ENCODE measurements around the gene CD6.

CD6 gene

GRCh38 chr11:60971520-60971919 is at the start of gene CD6:
TSS of gene CD6 (plus strand) at chr11:60971680. CDS start at chr11:60971866, 186 bp downstream.
- peak; percentile 56 for DNase-seq

DNA sequence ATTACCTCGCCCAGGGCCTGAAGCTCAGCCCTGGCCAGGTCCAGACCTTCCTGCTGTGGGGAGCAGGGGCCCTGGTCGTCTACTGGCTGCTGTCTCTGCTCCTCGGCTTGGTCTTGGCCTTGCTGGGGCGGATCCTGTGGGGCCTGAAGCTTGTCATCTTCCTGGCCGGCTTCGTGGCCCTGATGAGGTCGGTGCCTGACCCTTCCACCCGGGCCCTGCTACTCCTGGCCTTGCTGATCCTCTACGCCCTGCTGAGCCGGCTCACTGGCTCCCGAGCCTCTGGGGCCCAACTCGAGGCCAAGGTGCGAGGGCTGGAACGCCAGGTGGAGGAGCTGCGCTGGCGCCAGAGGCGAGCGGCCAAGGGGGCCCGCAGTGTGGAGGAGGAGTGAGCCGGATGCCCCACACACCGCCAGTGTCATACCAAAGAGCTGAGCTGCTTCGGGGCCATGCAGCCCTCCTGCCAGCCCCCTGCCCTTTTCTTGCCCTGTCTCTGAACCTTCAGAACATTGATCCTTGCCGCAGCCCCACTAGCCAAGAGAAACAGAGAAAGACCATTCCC is 49.6 kb upstream of the CD6 start:
- DNase-seq, result no peak

- DNase-seq, result no peak
Measured at GRCh38 chr11:60922906-60923305, 48.6 kb upstream of the CD6 start.

- DNase-seq, result no peak
Measured at GRCh38 chr11:60923326-60923725, 48.2 kb upstream of the CD6 start.

DNA sequence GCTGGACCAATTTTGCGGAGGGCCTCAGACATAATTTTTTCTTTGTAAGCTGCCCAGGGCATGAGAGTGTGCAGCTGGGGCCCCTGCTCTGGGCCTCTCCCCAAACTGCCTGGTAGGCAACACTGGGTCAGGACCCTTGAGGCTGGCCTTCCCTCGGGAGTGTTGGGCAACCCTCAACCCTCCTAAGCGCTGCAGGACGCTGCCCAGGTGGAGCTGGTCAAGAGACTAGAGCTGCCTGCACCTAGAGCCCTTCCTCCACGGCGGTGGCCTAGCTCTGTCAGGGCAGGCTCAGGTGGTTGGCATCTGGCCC is 47.7 kb upstream of the CD6 start:
- no peak for DNase-seq

- DNase-seq, result no peak
Measured at GRCh38 chr11:60924110-60924905, 47.2 kb upstream of the CD6 start, which contains the start of gene TMEM132A. TSS of gene TMEM132A (plus strand) at chr11:60924460. CDS start at chr11:60924634, 174 bp downstream.

DNA sequence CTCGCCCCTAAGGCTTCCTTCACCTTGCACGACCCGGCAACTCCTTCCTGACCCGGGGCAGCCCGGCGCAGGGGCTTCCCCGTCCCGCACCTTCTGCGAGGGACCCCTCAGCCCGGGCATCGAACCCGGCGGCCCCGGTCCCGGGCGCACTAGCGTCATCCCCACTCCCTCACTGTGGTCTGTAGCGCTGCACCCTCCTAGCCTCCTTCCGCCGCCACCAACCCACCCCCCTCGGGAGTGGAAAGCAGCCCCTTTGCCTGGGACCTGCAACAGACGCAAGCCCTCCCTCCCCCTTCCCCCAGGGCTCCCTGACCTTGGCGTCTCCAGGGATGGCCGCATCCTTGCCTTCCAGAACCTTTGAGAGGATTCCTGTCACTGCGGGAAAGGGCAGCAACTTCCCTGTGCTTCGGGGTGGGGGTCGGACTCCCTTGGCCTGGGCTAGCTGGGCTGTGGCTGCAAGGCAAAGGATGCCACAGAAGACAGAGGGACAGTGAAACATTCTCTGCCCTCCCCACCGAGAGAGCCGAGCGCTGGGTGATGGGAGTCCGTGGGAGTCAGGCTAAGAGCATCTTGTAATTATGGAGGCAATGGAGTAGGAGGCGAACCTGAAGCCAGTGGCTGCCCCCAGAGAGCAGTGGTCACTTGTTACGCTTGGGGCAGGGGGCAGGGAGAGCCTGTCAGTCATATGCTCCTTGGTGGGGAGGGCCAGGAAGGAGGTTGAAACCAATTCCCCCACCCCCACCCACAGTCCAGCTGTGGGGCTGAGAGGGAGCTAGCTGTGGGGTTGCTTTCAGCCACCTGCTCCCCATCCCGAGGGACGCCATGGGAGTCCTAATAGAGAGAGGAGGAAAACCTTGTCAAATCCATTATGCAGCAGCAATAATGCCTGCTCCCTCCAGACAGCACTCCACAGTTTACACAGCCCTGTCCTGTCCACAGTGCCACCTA is 46.3 kb upstream of the CD6 start:
- DNase-seq, result no peak

DNA sequence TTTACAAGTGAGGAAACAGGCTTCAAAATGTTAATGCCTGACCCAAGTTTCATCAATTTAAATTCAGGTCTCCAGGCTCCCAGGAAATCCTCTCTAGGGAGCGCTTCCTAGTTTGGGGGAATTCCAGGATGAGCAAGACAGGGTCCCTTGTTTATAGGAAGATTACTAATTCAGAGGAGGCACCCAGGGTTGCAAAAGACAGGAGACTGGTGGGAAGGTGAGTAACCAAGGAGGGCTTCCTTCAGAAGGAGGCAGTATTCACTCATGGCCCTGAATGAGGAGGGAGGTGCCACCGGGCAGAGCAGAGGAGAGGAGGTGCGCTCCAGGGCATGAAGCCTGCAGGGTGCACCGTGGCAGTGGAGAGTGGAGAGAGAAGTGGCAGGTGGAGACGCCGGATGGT is 45.6 kb upstream of the CD6 start:
- no peak for DNase-seq

GRCh38 chr11:60926500-60926899 is 45.0 kb upstream of the CD6 start:
- no peak for DNase-seq

DNA sequence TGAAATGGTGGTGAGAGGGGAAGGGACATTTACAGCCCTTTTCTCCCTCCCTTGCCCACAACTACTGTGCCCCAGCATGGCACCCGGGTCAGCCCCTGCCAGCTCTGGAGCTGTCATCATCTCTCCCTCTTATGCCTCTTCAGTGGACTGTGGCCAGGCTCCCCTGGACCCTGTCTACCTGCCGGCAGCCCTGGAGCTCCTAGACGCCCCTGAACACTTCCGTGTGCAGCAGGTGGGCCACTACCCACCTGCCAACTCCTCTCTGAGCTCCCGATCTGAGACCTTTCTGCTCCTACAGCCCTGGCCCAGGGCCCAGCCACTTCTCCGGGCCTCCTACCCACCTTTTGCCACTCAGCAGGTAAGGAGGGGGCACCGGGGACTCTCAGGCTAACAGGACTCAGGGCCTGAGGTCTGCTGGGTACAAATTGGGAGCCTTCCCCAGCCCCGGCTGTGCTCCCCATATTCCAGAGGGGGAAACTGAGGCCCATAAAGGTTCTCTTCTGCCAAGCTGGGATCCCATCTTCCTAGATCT is 44.4 kb upstream of the CD6 start:
- no peak for DNase-seq

- DNase-seq, result no peak
Measured at GRCh38 chr11:60927600-60927999, 43.9 kb upstream of the CD6 start.

DNA sequence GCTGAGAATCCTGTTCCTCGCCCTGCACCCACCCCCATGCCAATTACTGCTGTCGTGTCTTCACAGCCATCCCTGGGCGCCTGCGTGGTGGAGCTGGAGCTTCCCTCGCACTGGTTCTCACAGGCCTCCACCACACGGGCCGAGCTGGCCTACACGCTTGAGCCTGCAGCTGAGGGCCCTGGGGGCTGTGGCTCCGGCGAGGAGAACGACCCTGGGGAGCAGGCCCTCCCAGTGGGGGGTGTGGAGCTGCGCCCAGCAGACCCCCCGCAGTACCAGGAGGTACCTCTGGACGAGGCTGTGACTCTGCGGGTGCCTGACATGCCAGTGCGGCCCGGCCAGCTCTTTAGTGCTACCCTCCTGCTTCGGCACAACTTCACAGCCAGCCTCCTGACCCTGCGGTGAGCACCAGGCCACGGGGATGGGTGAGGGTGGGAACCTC is 42.9 kb upstream of the CD6 start:
- no peak for DNase-seq

DNA sequence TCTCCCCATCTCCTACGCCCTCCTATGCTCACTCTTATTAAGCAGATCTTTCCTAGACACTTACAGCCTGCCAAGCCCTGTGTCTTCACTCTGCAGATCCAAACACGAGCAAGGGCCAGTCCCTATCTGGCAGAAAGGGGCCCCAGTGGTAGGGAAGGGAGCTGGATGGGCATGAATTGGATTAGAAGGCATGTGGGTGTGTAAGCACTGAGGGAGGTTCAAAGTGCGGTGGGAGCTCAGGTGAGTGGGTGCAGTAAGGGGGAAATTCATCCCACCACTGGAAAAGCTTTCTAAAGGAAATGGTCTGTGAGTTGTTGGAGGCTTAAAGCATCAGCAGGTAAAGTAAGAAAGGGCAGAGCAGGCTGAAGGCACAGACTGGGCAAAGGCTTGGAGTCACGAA is 41.7 kb upstream of the CD6 start:
- no peak for DNase-seq

DNA sequence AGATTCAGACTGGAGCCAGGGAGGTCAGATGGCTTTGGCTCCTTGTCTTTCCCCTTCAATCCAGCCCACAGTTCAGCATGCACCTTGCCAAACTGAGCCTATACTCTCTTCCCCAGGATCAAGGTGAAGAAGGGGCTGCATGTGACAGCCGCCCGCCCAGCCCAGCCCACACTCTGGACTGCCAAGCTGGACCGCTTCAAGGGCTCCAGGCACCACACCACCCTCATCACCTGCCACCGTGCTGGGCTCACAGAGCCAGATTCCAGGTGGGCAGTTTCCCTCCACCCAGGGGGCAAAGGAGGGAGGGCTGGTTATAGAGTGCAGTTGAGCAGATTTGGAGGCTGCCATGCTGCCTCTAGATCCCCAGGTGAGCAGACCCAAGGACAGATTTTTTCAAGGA is 41.1 kb upstream of the CD6 start:
- DNase-seq, result no peak

- no peak for DNase-seq
Measured at GRCh38 chr11:60931917-60932316, 39.6 kb upstream of the CD6 start.

- no peak for DNase-seq
Measured at GRCh38 chr11:60932605-60933356, 38.7 kb upstream of the CD6 start.

- DNase-seq, result no peak
Measured at GRCh38 chr11:60933416-60934123, 37.9 kb upstream of the CD6 start.

DNA sequence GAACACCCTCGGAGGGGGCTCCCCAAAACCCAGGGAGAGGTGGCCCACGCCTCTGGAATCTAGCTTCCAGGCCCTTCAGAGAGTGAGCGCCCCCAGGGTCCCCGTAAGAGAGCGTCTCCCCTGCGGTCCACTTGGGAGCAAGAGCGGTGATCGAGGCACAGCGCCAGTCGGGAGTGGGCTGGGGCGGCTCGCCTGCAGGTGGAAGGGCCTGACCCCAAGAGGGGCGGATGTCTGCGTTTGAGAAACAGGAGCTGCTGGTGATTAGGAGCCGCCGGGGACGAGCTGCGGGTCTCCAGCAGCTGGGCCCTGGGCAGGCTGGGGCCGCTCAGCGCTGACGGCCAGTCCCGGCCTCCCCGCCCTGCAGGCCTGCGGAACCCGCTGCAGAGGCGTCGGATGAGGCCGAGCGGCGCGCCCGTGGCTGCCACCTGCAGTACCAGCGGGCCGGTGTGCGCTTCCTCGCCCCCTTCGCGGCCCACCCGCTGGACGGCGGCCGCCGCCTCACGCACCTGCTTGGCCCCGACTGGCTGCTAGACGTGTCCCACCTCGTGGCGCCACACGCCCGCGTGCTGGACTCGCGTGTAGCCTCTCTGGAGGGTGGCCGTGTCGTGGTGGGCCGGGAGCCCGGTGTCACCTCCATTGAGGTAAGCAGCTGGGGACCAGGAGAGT is 37.2 kb upstream of the CD6 start:
- DNase-seq, result no peak

GRCh38 chr11:60934790-60935605 is 36.5 kb upstream of the CD6 start:
- DNase-seq, result no peak

- no peak for DNase-seq
Measured at GRCh38 chr11:60935676-60936442, 35.6 kb upstream of the CD6 start.

Measured in activated CD4-positive, CD25-positive, alpha-beta regulatory T cell treated with anti-CD3 and anti-CD28 coated beads, Interleukin-2, amount 50 U/mL, for 72 hours (primary cell).